IMR-90 (cell line): Measurements from ENCODE around the gene ZNF775. TPM values are rescaled to one million over a fixed set of nuclear protein-coding genes. Genes with fewer than 3 reads are reported as not detected.

Experiments
- ATAC-seq: fragments of 200-7000 bp; cut with Tn5 transposase; 2 replicates; pipeline ENCODE4 v1.9.1; 2020; ENCODE audit warnings: low read depth, mild to moderate bottlenecking, moderate library complexity
- BruUV-seq: library from RNA; stranded (reverse); fragments of 400-500 nt; replicated peaks from 2 replicates; lab custom pipeline; 2021; lab: Mats Ljungman, UMichigan
- CTCF ChIA-PET: fragments of 300-600 bp; formaldehyde crosslinking; extraction: SDS; loops from one replicate; lab custom pipeline; 2021; ENCODE audit warnings: antibody characterized with exemption; lab: Yijun Ruan, JAX
- POLR2A ChIA-PET: fragments of 300-600 bp; sonication (Branson Sonifier 250); formaldehyde crosslinking; loops from one replicate; lab custom pipeline; 2022; ENCODE audit warnings: antibody characterized with exemption; ENCODE audit not compliant: unreplicated experiment; lab: Charles Lee
- DNase-seq: peaks from one replicate; pipeline ENCODE4 v3.0.0; 2013
- H2AFZ ChIP-seq: replicated peaks from 2 replicates; pipeline ENCODE3; 2013; ENCODE audit warnings: low read length, mild to moderate bottlenecking; ENCODE audit not compliant: poor library complexity
- H2AK5ac ChIP-seq: 2 replicates; pipeline ENCODE4 v1.6.1; 2013; ENCODE audit warnings: low read depth, low read length, inconsistent platforms
- H2AK9ac ChIP-seq: replicated peaks from 2 replicates; pipeline ENCODE3; 2013; ENCODE audit warnings: mild to moderate bottlenecking, low read depth, low read length, moderate library complexity; ENCODE audit not compliant: poor library complexity
- H2BK120ac ChIP-seq: 2 replicates; pipeline ENCODE4 v1.6.1; 2013; ENCODE audit warnings: low read depth, low read length, inconsistent platforms
- H2BK15ac ChIP-seq: 3 replicates; pipeline ENCODE4 v1.6.1; 2013; ENCODE audit warnings: low read depth, low read length, inconsistent platforms
- H2BK20ac ChIP-seq: 2 replicates; pipeline ENCODE4 v1.6.1; 2013; ENCODE audit warnings: low read depth, mild to moderate bottlenecking, inconsistent platforms, low read length, moderate library complexity
- H2BK5ac ChIP-seq: 2 replicates; pipeline ENCODE4 v1.6.1; 2013; ENCODE audit warnings: mild to moderate bottlenecking, low read depth, low read length, inconsistent platforms; ENCODE audit not compliant: poor library complexity, severe bottlenecking
- H3K14ac ChIP-seq: replicated peaks from 2 replicates; pipeline ENCODE4 v1.6.1; 2013; ENCODE audit warnings: low read depth, low read length, inconsistent platforms
- H3K18ac ChIP-seq: 2 replicates; pipeline ENCODE4 v1.6.1; 2013; ENCODE audit warnings: low read depth, low read length, control low read depth
- H3K23ac ChIP-seq: 2 replicates; pipeline ENCODE4 v1.6.1; 2013; ENCODE audit warnings: low read depth, low read length, inconsistent platforms
- H3K27ac ChIP-seq: 2 replicates; pipeline ENCODE4 v1.5.1; 2013; ENCODE audit warnings: mild to moderate bottlenecking, control low read depth, low read length; ENCODE audit not compliant: insufficient read depth
- H3K27me3 ChIP-seq: 2 replicates; pipeline ENCODE4 v1.6.1; 2013; ENCODE audit warnings: low read length; ENCODE audit not compliant: control insufficient read depth, insufficient read depth
- H3K36me3 ChIP-seq: 2 replicates; pipeline ENCODE4 v1.6.1; 2013; ENCODE audit warnings: low read length, mixed read lengths; ENCODE audit not compliant: control insufficient read depth, insufficient read depth
- H3K4ac ChIP-seq: 2 replicates; pipeline ENCODE4 v1.6.1; 2013; ENCODE audit warnings: low read depth, low read length, inconsistent platforms
- H3K4me1 ChIP-seq: 2 replicates; pipeline ENCODE4 v1.6.1; 2013; ENCODE audit warnings: low read length, mixed read lengths; ENCODE audit not compliant: control insufficient read depth, insufficient read depth
- H3K4me2 ChIP-seq: 2 replicates; pipeline ENCODE4 v1.6.1; 2013; ENCODE audit warnings: low read depth, mild to moderate bottlenecking, control low read depth, low read length, moderate library complexity
- H3K4me3 ChIP-seq: 2 replicates; pipeline ENCODE4 v1.5.1; 2013; ENCODE audit warnings: low read depth, mild to moderate bottlenecking, control low read depth, low read length, moderate library complexity; ENCODE audit not compliant: insufficient read depth
- H3K56ac ChIP-seq: 2 replicates; pipeline ENCODE4 v1.6.1; 2013; ENCODE audit warnings: low read length, inconsistent platforms; ENCODE audit not compliant: insufficient read depth; ENCODE audit errors: extremely low read depth
- H3K79me1 ChIP-seq, 2 experiments: 2 replicates each; pipeline ENCODE4 v1.6.1; 2013; ENCODE audit warnings: low read length in 2 of 2, inconsistent platforms in 1 of 2, low read depth in 1 of 2
- H3K9ac ChIP-seq: 2 replicates; pipeline ENCODE4 v1.6.1; 2013; ENCODE audit warnings: low read depth, low read length, control low read depth
- H3K9me1 ChIP-seq: 2 replicates; pipeline ENCODE4 v1.6.1; 2013; ENCODE audit warnings: low read length, inconsistent platforms; ENCODE audit not compliant: insufficient read depth
- H3K9me3 ChIP-seq: 2 replicates; pipeline ENCODE4 v1.6.1; 2013; ENCODE audit warnings: low read length; ENCODE audit not compliant: control insufficient read depth, insufficient read depth
- H4K20me1 ChIP-seq: 2 replicates; pipeline ENCODE4 v1.6.1; 2013; ENCODE audit warnings: low read length, inconsistent platforms; ENCODE audit not compliant: insufficient read depth
- H4K5ac ChIP-seq: 2 replicates; pipeline ENCODE4 v1.6.1; 2013; ENCODE audit warnings: mild to moderate bottlenecking, low read depth, low read length, control low read depth
- H4K8ac ChIP-seq, 2 experiments: 2 replicates each; pipeline ENCODE4 v1.6.1; 2013; ENCODE audit warnings: low read depth in 2 of 2, low read length in 2 of 2, control low read depth in 1 of 2, inconsistent platforms in 1 of 2
- H4K91ac ChIP-seq: 2 replicates; pipeline ENCODE4 v1.6.1; 2013; ENCODE audit warnings: low read depth, low read length, inconsistent platforms; ENCODE audit not compliant: insufficient read depth
- CHD1 ChIP-seq: IDR thresholded peaks from 2 replicates; pipeline ENCODE4 v1.6.1; 2012; ENCODE audit warnings: low read depth, low read length, improper control_type of control experiment
- FOS ChIP-seq: fragments of 150-350 bp; IDR thresholded peaks from 2 replicates; pipeline ENCODE4 v1.6.1; 2016; ENCODE audit warnings: low read depth, low read length
- MAZ ChIP-seq: IDR thresholded peaks from 2 replicates; pipeline ENCODE4 v1.6.1; 2012; ENCODE audit warnings: low read depth, mild to moderate bottlenecking, low read length, improper control_type of control experiment, moderate library complexity, borderline replicate concordance
- MXI1 ChIP-seq: IDR thresholded peaks from 2 replicates; pipeline ENCODE4 v1.6.1; 2012; ENCODE audit warnings: low read depth, mild to moderate bottlenecking, low read length, moderate library complexity, borderline replicate concordance
- RCOR1 ChIP-seq: IDR thresholded peaks from 2 replicates; pipeline ENCODE4 v1.6.1; 2012; ENCODE audit warnings: mild to moderate bottlenecking, low read length, improper control_type of control experiment; ENCODE audit not compliant: insufficient replicate concordance
- WGBS, 2 experiments: methylation state at CpG; one replicate each; pipeline versions ENCODE4 v1.1.5 to v1.1.7; 2013; ENCODE audit warnings: missing lambda C conversion rate in 2 of 2; ENCODE audit not compliant: insufficient read length in 1 of 2; ENCODE audit errors: extremely low coverage in 2 of 2; 5-methylcytosine and 5-hydroxymethylcytosine counted together
- dilution Hi-C: fragments of 300-500 bp; cut with HindIII; formaldehyde crosslinking; loops from one replicate; pipeline ENCODE4 v1.14.3; 2018; ENCODE audit warnings: low sequenced_read_pairs; ENCODE audit not compliant: unreplicated experiment
- in situ Hi-C: fragments of 300-500 bp; cut with MboI; formaldehyde crosslinking; loops from 3 replicates; pipeline ENCODE4 v1.14.3; 2019; ENCODE audit warnings: low sequenced_read_pairs, inconsistent platforms, mixed read lengths
- intact Hi-C: fragments of 100-400 bp; cut with micrococcal nuclease; formaldehyde crosslinking; loops from 2 replicates; pipeline ENCODE4 v1.10.0; 2022
- polyA plus RNA-seq, 3 experiments: library from polyadenylated mRNA; depleted of rRNA; stranded (reverse); fragments of >200 nt; gene quantifications; 2 replicates each; pipeline ENCODE4 v1.2.3, GENCODE V29; 2012; ENCODE audit warnings: low replicate concordance in 1 of 3
- total RNA-seq: library from RNA; depleted of rRNA; stranded (reverse); fragments of >200 nt; gene quantifications from 2 replicates; pipeline ENCODE4 v1.2.3, GENCODE V29; 2012
- TF ChIP-seq, protein P1 (sequence below): fragments of 150-350 bp; IDR thresholded peaks from 2 replicates; pipeline ENCODE4 v1.6.1; 2016; ENCODE audit warnings: low read depth, mild to moderate bottlenecking, low read length, moderate library complexity, borderline replicate concordance
- TF ChIP-seq, protein P2 (sequence below): conservative IDR thresholded peaks from 2 replicates; pipeline ENCODE4 v1.5.1; 2012; ENCODE audit warnings: mild to moderate bottlenecking, low read depth, low read length, improper control_type of control experiment
- TF ChIP-seq, protein P3 (sequence below): fragments of 150-350 bp; IDR thresholded peaks from 2 replicates; pipeline ENCODE4 v1.6.1; 2017; ENCODE audit warnings: mild to moderate bottlenecking, antibody characterized with exemption, low read length, low read depth

Gene ZNF775
- total and polyA plus RNA-seq, 2 of the 4 experiments (the other 2 are of a cell fraction): 1.4 to 2.6 TPM

DNA sequence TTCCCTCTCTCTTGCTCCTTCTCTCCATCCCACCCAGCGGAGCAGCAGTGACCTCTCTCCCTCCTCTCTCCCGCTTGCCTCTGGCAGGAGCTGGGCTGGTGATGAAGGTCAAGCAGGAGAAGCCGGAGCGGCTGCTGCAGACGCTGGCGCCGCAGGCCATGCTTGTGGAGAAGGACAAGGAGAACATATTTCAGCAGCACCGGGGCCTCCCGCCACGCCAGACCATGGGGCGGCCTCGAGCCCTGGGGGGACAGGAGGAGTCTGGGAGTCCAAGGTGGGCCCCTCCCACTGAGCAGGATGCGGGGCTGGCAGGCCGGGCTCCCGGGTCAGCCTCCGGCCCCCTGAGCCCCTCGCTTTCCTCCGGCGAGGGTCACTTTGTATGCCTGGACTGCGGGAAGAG is 17.3 kb downstream of the ZNF775 start:
- intact Hi-C loops: no loop called here
- TF ChIP-seq RCOR1 (no peak), MXI1 (no peak), FOS (no peak), MAZ (no peak), CHD1 (no peak)
- TF ChIP-seq, protein P1, sequence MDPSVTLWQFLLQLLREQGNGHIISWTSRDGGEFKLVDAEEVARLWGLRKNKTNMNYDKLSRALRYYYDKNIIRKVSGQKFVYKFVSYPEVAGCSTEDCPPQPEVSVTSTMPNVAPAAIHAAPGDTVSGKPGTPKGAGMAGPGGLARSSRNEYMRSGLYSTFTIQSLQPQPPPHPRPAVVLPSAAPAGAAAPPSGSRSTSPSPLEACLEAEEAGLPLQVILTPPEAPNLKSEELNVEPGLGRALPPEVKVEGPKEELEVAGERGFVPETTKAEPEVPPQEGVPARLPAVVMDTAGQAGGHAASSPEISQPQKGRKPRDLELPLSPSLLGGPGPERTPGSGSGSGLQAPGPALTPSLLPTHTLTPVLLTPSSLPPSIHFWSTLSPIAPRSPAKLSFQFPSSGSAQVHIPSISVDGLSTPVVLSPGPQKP: no peak
- TF ChIP-seq, protein P2, sequence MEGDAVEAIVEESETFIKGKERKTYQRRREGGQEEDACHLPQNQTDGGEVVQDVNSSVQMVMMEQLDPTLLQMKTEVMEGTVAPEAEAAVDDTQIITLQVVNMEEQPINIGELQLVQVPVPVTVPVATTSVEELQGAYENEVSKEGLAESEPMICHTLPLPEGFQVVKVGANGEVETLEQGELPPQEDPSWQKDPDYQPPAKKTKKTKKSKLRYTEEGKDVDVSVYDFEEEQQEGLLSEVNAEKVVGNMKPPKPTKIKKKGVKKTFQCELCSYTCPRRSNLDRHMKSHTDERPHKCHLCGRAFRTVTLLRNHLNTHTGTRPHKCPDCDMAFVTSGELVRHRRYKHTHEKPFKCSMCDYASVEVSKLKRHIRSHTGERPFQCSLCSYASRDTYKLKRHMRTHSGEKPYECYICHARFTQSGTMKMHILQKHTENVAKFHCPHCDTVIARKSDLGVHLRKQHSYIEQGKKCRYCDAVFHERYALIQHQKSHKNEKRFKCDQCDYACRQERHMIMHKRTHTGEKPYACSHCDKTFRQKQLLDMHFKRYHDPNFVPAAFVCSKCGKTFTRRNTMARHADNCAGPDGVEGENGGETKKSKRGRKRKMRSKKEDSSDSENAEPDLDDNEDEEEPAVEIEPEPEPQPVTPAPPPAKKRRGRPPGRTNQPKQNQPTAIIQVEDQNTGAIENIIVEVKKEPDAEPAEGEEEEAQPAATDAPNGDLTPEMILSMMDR: no peak
- TF ChIP-seq, protein P3, sequence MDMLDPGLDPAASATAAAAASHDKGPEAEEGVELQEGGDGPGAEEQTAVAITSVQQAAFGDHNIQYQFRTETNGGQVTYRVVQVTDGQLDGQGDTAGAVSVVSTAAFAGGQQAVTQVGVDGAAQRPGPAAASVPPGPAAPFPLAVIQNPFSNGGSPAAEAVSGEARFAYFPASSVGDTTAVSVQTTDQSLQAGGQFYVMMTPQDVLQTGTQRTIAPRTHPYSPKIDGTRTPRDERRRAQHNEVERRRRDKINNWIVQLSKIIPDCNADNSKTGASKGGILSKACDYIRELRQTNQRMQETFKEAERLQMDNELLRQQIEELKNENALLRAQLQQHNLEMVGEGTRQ: no peak

More for the DNA sequence above, 17.3 kb downstream of the ZNF775 start:
- Histone ChIP-seq H3K4me2 (no peak overlapping the region), H3K56ac (no peak overlapping the region), H3K4me1 (peaks cover 7% of the 10 kb centered on the region), H4K5ac (no peak overlapping the region), H2BK20ac (no peak overlapping the region), H2AK5ac (no peak overlapping the region), H3K23ac (no peak overlapping the region), H3K79me1 (0 out of 4 replicates have a peak, but pooled peaks cover 6 to 12% of the 10 kb centered on the region in 2 experiments), H2BK5ac (no peak overlapping the region), H3K4me3 (no peak overlapping the region), H2AK9ac (no peak overlapping the region), H3K9me3 (no peaks in the 10 kb centered on the region), H3K18ac (no peak overlapping the region), H3K4ac (no peak overlapping the region), H2BK15ac (no peak overlapping the region), H2BK120ac (no peak overlapping the region), H4K91ac (no peak overlapping the region), H4K8ac (no peak overlapping the region), H3K14ac (no peak overlapping the region), H3K9ac (no peak overlapping the region), H4K20me1 (no peaks in the 10 kb centered on the region), H2AFZ (no peak overlapping the region), H3K9me1 (no peaks in the 10 kb centered on the region), H3K27ac (no peak overlapping the region), H3K36me3 (peaks cover 22% of the 10 kb centered on the region; the same call in 1 of the 2 replicates), H3K27me3 (no peaks in the 10 kb centered on the region)
- ChIA-PET CTCF (no interaction called here), POLR2A (no interaction called here)
- BruUV-seq: no TSS peak
- WGBS, 2 experiments: 95% methylated on average over 4 of the region's 20 CpGs; no CpG with 5 or more reads in 1 of the 2 experiments
- DNase-seq: no peak
- ATAC-seq: no peak
- dilution Hi-C loops (no loop called here), in situ Hi-C loops (no loop called here)
